Stomach (tissue), 9 donors: ENCODE results near the gene CITED4. TPM values are rescaled to one million over a fixed set of nuclear protein-coding genes. Genes with fewer than 3 reads are reported as not detected.

ENCODE experiments used
- DNase-seq, 2 donors: peaks; one replicate each; pipeline versions ENCODE4 v3.0.0 to v3.0.0-alpha.2; 2013 to 2019
- H3K27ac ChIP-seq, 5 donors: fragments of 200-600 bp in 4 of 5; sonication (generic) in 4 of 5; one replicate each; pipeline ENCODE4 v1.5.1; 2013 to 2019; ENCODE audit warnings: mild to moderate bottlenecking in 1 of 5, moderate library complexity in 1 of 5
- H3K27me3 ChIP-seq, 3 donors: fragments of 200-600 bp; sonication (generic); one replicate each; pipeline ENCODE4 v1.5.1; 2017 to 2019; ENCODE audit warnings: mixed run types in 1 of 3
- H3K36me3 ChIP-seq, 4 donors: fragments of 200-600 bp; sonication (generic); 1 replicate in 3 of 4; 2 replicates in 1 of 4; pipeline ENCODE4 v1.5.1; 2016 to 2019
- H3K4me1 ChIP-seq, 4 donors: fragments of 200-600 bp; sonication (generic); one replicate each; pipeline ENCODE4 v1.5.1; 2016 to 2019
- H3K4me3 ChIP-seq, 4 donors: fragments of 200-600 bp; sonication (generic) in 3 of 4; one replicate each; pipeline ENCODE4 v1.5.1; 2016 to 2019; ENCODE audit warnings: mild to moderate bottlenecking in 1 of 4
- H3K9me3 ChIP-seq, 4 donors: fragments of 200-600 bp; sonication (generic); one replicate each; pipeline ENCODE4 v1.5.1; 2016 to 2019
- EP300 ChIP-seq: sonication (generic); formaldehyde crosslinking; IDR thresholded peaks from one replicate; pipeline ENCODE4 v1.6.1; 2017; ENCODE audit warnings: antibody characterized with exemption
- POLR2A ChIP-seq, 4 donors: fragments of 450-650 bp; IDR thresholded peaks; one replicate each; pipeline ENCODE4 v1.6.1; 2016; ENCODE audit warnings: antibody characterized with exemption in 4 of 4, control low read depth in 2 of 4, mild to moderate bottlenecking in 1 of 4, moderate library complexity in 1 of 4
- POLR2AphosphoS5 ChIP-seq, 3 donors: sonication (generic); formaldehyde crosslinking; IDR thresholded peaks; one replicate each; pipeline ENCODE4 v1.6.1; 2016; ENCODE audit warnings: antibody characterized with exemption in 3 of 3
- WGBS, 5 donors: extraction: QIAGEN DNeasy Blood & Tissue Kit in 3 of 5; methylation state at CpG; one replicate each; pipeline versions ENCODE4 v1.1.5 to v1.1.7; 2013 to 2018; 5-methylcytosine and 5-hydroxymethylcytosine counted together
- intact Hi-C: fragments of 100-400 bp; cut with DNase I; formaldehyde crosslinking; loops from one replicate; pipeline ENCODE4 v1.15.1; 2023; ENCODE audit warnings: low total_unique reads
- polyA plus RNA-seq, 3 donors: library from polyadenylated mRNA; stranded (reverse); fragments of 200-250 nt; gene quantifications; one replicate each; pipeline ENCODE4 v1.2.3, GENCODE V29; 2013
- total RNA-seq, 5 donors: library from RNA; depleted of rRNA; stranded (reverse); fragments of >200 nt; gene quantifications; one replicate each; pipeline versions ENCODE4 v1.1.0 to v1.2.3, GENCODE V29; 2014 to 2016
- TF ChIP-seq, protein P1 (sequence below), 7 experiments: fragments of 450-650 bp in 4 of 7; fragments of 200-600 bp in 3 of 7; sonication (generic) in 3 of 7; IDR thresholded peaks; one replicate each; pipeline ENCODE4 v1.5.1; 2016 to 2019; ENCODE audit warnings: antibody characterized with exemption in 7 of 7, control low read depth in 2 of 7, mild to moderate bottlenecking in 1 of 7
- donor health status: healthy with polysubstance abuse.
- donor health status: Bipolar disorder and iron deficiency.
- donor health status: healthy.

CITED4 gene
- total and polyA plus RNA-seq, 8 donors = 2.6 to 152 (median 28.7) TPM

DNA sequence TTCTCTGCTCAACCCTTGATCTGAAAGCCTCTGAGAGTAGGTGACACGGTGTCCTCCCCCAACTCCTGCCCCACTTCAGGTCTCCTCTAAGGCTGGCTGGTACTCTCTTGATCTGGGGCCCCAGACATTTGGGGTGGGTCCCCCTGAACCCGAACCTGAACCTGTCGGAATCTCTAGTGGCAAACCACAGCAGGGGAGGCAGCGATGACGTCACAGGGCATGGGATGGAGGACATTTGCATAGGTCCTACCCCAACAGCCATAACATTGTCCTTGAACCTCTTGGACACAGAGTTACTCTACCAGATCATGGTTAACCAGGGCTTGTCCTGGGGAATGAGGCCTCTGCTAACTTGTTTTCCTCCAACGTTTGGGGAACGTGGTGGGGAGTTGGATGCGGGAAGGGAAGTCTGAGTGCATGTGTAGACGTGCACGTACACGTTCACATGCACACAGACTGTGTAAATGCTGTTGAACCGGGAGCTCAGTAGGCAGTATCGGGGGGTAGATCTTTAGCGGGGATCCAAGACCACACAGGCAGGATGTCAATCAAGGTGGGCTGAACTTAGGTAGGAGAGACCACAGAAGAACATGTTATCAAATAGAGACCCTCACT, 32.4 kb downstream of the CITED4 start:
- TF ChIP-seq POLR2A (IDR thresholded peaks at IDR 0.05) (no peak), POLR2AphosphoS5 (IDR thresholded peaks at IDR 0.05) (no peak), EP300 (no peak)
- TF ChIP-seq, protein P1, sequence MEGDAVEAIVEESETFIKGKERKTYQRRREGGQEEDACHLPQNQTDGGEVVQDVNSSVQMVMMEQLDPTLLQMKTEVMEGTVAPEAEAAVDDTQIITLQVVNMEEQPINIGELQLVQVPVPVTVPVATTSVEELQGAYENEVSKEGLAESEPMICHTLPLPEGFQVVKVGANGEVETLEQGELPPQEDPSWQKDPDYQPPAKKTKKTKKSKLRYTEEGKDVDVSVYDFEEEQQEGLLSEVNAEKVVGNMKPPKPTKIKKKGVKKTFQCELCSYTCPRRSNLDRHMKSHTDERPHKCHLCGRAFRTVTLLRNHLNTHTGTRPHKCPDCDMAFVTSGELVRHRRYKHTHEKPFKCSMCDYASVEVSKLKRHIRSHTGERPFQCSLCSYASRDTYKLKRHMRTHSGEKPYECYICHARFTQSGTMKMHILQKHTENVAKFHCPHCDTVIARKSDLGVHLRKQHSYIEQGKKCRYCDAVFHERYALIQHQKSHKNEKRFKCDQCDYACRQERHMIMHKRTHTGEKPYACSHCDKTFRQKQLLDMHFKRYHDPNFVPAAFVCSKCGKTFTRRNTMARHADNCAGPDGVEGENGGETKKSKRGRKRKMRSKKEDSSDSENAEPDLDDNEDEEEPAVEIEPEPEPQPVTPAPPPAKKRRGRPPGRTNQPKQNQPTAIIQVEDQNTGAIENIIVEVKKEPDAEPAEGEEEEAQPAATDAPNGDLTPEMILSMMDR (IDR thresholded peaks at IDR 0.05) = no peak
- 76 to 85% (median 82%) methylated on average over 13 to 14 of the region's 14 CpGs for WGBS, 5 donors
- H3K4me1 ChIP-seq = peaks cover 0 to 14% (median 6%) of the 10 kb centered on the region in 4 donors
- no peaks in the 10 kb centered on the region for H3K9me3 ChIP-seq
- peaks cover 0 to 21% (median 0%) of the 10 kb centered on the region in 4 donors for H3K36me3 ChIP-seq
- no peaks in the 10 kb centered on the region for H3K27me3 ChIP-seq
- DNase-seq = no peak
- H3K4me3 ChIP-seq = no peak overlapping the region
- intact Hi-C loops = no loop called here
- H3K27ac ChIP-seq = no peak overlapping the region

DNA sequence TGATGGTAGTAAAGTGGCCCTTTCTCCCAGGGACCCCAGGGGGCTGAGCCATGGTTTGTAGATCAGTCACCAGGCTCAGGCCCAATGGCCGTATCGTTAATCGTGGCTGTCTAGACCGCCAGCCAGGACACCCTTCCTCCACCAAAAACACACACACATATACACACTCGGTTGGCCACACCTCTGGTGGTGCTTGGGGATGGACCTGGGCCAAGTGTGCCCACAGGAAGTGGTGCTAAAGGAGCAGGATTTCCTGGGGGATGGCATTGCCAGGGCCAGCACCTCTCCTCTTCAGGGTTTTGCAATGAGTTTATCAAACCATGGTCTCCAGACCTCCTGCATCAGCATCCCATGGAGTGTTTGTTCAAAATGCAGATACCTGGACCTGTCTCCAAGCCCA, 36.2 kb downstream of the CITED4 start:
- no peak for DNase-seq
- 40 to 73% (median 51%) methylated on average over 1 to 5 of the region's 5 CpGs for WGBS, 5 donors
- H3K27ac ChIP-seq = no peak overlapping the region
- no peak for TF ChIP-seq POLR2AphosphoS5 (IDR thresholded peaks at IDR 0.05)
- TF ChIP-seq EP300 = no peak
- TF ChIP-seq, protein P1 (IDR thresholded peaks at IDR 0.05) = no peak
- TF ChIP-seq POLR2A (IDR thresholded peaks at IDR 0.05) = no peak
- H3K9me3 ChIP-seq = no peaks in the 10 kb centered on the region
- H3K4me1 ChIP-seq = peaks cover 0 to 32% (median 17%) of the 10 kb centered on the region in 4 donors
- H3K27me3 ChIP-seq = no peaks in the 10 kb centered on the region
- intact Hi-C loops = no loop called here
- H3K36me3 ChIP-seq = peaks cover 0 to 6% (median 0%) of the 10 kb centered on the region in 4 donors
- no peak overlapping the region for H3K4me3 ChIP-seq

DNA sequence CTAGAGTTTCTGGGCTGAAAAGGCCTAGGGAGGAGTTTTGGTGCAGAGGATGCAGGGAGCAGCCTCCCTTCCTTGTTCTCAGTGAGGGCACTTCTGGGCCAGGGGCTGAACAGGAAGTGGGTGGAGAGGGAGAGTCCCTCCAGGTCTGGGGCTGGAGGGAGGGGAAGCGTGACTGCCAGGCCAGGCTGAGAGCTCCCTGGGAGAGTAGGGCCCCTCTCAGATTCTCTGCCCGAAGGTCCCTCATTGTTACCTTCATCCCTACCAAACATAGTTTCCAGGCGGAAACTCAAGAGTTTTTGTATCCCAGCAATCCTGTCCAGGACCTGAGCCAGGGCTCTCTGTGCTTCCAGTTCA, 36.8 kb downstream of the CITED4 start:
- Histone ChIP-seq H3K36me3 (peaks cover 0 to 2% (median under 1%) of the 10 kb centered on the region in 4 donors), H3K4me1 (peaks cover 0 to 37% (median 20%) of the 10 kb centered on the region in 4 donors), H3K27ac (peak overlapping the region in 1 of 5 donors; percentile 13), H3K4me3 (no peak overlapping the region), H3K9me3 (no peaks in the 10 kb centered on the region), H3K27me3 (no peaks in the 10 kb centered on the region)
- TF ChIP-seq EP300 (no peak), POLR2A (IDR thresholded peaks at IDR 0.05) (no peak), POLR2AphosphoS5 (IDR thresholded peaks at IDR 0.05) (no peak)
- TF ChIP-seq, protein P1 (IDR thresholded peaks at IDR 0.05) = no peak
- WGBS, 5 donors = 53 to 83% (median 66%) methylated on average over 2 to 3 of the region's 3 CpGs
- DNase-seq = no peak
- intact Hi-C loops = no loop called here

DNA sequence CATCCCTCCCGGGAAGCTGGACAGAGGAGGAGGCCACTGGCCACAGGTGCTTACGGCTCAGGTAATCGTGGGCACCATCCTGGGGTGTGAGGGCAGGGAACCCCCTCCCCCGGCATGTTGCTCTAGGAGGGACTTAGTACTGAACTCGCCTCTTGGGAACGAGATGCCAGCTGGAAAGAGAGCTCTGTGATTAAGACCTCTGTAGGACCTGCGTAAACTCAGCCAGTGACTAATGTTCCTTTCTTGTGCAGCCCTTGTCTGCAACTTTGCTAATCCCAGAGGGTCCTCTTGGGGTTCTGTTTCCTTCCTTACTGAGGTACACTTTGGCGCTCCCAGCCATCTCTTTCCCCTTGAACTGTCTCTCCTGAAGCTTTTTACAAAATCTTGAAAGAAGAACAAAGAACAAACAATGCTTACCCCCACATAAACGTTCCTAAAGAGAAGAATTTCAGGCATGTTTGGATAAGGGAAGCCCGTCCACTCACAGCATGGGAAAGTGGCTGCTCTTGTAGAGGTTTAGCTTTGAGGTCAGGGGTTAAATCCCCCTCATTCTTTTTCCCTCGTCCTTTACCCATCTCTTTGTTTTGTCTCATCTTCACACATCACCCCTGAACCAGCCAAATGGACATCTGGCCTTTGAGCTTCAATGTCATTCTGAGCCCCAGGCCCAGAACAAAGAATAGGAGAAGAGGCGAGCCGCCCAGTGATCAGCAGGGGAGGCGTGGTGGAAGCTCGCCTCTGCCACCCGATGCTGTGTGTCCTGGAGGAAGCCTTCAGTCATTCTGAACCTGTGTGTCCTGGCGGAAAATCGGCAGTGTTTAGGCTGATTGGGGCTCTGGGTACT, 37.4 kb downstream of the CITED4 start:
- Histone ChIP-seq H3K36me3 (peaks cover 0 to 6% (median 0%) of the 10 kb centered on the region in 4 donors), H3K9me3 (no peaks in the 10 kb centered on the region), H3K4me1 (peaks cover 0 to 41% (median 21%) of the 10 kb centered on the region in 4 donors), H3K27me3 (no peaks in the 10 kb centered on the region), H3K4me3 (no peak overlapping the region), H3K27ac (peak overlapping the region in 1 of 5 donors; percentile 13)
- TF ChIP-seq, protein P1 (IDR thresholded peaks at IDR 0.05) = no peak
- TF ChIP-seq POLR2A (IDR thresholded peaks at IDR 0.05) = no peak
- no peak for TF ChIP-seq POLR2AphosphoS5 (IDR thresholded peaks at IDR 0.05)
- TF ChIP-seq EP300 = no peak
- 63 to 75% (median 73%) methylated on average over 16 to 18 of the region's 18 CpGs for WGBS, 5 donors
- DNase-seq = no peak
- intact Hi-C loops = no loop called here
